ENCODE data around the gene MUC4.
A peak's percentile ranks its signal among the peaks of the same experiment; 100 is the strongest.
"Not testable (repeated sequence)": the region's sequence is repeated elsewhere in the genome, so short reads cannot be mapped to it uniquely, and the experiment has no call there.

Gene MUC4

DNA sequence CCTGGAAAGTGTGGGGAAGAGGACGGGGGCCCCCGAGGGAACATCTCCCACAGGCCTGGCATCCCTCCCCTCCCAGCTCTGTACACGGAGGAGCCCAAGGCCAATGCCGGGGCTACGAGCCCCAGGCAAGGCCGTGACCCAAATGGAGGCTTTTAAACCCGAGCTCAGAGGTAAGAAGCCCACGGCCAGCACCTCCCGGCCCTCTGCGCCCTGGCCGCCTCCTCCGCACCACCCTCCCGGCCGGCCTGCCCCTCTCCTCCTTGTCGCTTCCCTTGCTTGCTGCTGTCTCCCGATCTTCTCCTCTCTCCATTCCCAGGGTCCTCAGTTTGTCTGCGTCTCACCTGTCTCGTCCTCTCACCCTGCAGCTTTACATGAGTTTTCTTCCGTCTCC, 1.3 kb downstream of the MUC4 start:
- no peak for DNase-seq

DNA sequence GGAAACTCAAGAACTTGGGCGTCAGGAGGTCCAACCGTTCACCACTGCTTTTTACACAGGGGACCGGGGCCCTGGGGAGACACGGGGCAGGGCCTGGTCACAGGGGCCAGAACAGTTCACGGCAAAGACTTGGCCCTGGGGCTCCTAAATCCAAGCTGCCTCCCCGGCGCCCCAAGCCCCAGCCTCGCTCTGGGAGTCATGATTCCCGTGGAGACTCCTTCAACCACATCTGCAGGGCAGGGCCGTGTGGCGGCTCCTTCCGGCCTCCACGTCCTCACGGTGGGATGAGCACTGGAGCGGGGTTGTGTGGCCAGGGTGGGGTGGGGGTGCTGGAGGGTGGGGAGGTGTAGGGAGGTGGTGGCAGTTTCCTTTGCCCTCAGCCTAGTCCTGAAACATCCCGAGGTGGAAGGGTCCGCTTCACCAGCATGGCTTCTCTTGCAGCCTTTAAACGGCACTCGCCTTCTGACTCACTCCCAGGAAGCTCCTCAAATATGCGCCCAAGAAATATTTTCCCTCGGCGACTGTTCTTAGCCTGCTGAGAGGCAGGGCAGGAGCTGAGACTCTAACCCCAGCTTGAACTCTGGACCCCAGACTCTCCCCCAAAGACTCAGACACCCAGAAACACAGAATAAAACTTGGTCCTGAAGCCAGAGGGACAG, 1.8 kb downstream of the MUC4 start:
- DNase-seq = no peak

DNA sequence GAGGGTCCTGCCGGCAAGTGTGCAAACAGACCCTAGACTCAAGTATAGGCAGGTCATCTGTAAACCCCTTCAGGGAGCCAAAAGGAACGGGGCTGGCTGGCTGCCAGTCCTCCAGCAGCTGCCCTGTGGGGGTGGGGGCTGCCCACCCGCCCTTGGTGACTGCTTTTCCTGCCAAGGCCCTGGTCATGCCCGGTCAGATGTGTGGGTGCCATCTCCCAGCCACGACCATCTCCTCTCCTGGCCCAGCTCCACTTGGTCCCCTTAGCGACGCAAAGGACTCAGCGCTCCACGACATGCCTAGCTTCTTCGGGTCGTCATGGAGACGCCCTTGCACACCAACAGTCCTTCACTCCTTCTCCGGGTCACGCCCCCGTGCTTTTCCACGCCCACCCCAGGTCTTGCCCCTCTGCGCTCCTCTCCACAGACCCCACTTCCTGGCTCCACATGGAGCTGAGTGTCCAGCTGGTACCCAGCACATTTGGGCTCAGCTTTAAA, 2.4 kb downstream of the MUC4 start:
- no peak for DNase-seq

DNA sequence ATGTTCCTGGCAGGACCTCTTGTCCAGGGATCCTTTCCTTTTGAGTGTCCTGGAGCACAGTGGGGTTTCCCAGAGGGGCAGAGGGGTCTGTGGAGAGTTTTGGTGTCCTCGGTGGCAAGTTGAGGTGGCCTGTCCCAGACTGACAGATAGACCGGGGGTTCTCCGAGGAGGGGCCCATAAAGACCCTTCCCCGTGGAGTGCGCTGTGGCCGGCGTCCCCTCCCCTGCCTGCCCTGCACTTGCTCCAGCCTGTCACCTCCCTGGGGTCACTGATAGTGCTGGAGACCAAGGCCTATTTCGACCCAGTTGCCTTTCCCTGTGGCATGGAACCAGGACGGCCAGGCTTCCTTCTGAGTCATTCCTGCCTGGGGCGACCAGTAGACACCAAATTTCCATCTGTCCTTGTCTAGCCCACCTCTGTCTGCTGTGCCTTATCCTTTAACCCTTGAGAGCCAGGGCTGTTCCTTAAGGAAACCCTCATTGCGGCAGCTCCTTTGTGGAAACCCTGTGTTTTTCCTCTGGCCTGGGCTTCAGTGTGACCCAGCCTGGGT, 2.9 kb downstream of the MUC4 start:
- no peak for DNase-seq

DNA sequence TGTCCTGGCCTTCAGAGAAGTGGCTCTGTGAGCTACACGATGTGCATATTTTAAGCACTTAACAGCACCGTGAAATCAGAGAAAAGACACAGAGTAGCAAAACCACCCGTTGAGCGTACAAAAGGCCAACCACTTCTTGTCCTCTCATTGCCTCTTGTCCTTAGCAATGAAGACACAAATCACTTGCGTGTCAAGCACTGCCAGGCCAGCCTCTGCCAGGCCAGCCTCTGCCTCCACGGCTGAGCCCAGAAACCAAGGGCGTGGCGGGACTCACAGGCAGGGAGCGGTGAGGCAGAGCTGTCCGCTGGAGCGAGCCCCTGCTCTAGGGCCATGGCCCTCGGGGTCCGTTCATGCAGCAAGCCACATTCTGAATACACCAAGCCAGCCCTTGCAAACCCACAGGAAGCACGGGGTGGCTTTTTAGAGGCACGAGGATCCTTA, 4.0 kb downstream of the MUC4 start:
- DNase-seq = no peak

DNA sequence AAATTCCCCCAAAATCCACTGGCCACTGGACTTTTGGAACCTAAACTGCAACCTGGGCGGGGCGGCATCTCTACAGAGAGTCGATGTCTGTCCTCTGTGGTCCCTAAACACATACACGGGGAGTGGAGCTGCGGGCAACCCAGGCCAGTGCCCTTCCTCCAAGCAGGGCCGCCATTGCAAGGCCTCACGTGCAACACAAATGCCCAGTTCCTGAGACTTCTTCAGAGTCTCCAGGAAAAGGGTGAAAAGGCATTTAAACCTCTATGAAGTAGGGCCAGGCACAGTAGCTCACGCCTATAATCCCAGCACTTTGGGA, 4.9 kb downstream of the MUC4 start:
- no peak for DNase-seq

DNA sequence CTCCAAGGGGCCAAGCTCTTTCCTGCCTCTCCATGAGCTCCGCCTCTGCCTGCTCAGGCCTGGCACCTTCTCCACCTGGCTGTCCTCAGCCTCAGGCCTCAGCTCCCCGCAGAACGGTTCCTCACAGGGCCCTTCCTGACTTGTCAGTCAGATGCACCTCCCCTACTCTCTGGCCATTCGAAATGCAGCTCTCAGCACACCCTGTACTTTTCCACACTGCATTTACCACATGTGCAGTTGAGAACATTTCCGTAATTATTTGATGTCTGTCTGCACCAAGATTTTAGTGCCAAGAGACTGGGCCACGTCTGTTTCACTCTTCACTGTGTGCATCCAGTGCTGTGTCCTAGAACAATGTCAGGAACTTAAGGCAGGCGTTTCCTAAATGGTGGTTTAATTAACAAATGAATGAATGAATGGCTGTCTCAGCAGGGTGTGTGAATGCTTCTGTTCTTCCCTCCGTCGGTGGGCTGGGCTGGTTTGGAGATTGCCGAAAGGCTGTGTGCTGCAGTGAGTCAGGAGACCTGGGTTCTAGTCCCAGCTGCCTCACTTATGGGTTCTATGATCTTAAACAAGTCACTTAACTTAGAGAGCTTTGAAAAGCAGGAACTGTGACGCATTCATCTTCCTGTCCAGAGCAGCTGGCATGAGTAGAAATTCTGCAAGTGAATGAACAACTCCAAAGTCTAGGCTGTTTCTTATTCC, 5.4 kb downstream of the MUC4 start:
- peak; percentile 29 for DNase-seq

DNA sequence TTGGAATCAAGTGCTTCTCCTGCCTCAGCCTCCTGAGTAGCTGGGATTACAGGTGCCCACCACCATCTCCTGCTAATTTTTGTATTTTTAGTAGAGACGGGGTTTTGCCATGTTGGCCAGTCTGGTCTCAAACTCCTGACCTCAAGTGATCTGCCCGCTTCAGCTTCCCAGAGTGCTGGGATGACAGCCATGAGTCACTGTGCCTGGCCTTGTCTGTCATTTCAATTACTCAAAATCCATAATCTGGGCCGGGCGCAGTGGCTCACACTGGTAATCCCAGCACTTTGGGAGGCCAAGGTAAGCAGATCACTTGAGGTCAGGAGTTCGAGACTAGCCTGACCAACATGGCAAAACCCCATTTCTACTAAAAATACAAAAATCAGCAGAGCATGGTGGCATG, 6.1 kb downstream of the MUC4 start:
- not testable (repeated sequence) for DNase-seq

DNA sequence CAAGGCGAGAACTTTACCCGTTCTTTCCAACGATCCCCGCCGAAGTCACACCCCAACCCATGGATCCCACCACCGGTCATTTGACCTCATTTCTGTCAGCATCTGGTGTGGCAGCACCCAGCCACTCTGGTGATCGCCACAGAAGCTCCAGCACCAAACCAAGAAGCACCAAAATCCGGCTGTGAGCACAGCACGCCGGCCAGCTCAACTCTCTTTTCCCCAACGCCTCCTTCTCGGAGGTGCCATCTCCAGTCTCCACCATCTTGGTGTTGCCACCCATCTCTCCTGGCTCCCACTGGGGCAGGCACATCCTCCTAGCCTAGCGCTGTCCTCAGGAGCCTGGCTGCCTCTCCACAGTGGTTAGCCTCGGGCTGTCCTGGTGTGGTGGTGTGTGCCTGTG, 6.5 kb downstream of the MUC4 start:
- DNase-seq = no peak

DNA sequence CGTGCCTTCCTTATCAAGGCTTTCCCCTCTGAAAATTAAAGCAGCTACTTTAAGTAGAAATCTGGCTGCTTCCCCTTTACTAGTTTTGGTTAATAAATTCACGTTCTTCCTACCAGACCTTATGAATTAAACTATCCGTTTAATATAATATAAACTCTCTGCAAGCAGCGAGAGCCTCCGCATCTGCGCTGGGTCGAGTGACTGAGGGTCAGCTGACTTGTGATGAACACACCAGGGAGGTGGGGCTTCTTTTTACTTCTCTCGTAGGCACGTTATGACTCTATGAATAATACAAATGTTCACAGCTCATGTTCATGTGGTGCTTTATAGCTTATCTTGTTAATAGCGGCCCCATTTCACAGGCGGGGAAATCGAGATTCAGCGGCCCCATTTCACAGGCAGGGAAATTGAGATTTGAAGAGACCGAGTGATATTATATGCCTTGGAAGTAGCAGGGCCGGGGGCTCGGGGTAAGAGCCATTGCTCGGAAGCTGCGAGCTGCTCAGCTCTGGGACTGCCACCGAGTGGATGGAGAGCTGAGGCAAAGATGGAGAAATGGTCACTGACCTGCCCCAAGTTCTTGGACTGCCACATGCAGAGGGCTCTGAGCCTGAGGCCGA, 8.3 kb downstream of the MUC4 start:
- no peak for DNase-seq

DNA sequence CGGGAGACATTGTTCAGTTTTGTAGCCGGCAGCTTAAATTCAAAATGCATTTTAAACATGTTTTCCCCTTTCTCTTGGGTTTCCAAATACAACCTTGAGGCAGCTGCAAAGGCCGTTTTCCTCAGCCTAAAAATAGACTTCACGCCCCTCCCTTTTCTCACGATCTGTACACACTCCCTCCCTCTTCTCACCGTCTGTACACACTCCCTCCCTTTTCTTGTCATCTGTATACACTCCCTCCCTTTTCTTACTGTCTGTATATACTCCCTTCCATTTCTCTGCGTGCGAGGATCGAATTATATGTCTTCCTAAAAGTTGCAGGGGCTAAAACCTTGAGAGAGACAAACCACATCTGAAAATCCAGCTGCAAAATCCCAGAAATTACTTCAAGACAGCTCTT, 8.9 kb downstream of the MUC4 start:
- DNase-seq = peak; percentile 7

DNA sequence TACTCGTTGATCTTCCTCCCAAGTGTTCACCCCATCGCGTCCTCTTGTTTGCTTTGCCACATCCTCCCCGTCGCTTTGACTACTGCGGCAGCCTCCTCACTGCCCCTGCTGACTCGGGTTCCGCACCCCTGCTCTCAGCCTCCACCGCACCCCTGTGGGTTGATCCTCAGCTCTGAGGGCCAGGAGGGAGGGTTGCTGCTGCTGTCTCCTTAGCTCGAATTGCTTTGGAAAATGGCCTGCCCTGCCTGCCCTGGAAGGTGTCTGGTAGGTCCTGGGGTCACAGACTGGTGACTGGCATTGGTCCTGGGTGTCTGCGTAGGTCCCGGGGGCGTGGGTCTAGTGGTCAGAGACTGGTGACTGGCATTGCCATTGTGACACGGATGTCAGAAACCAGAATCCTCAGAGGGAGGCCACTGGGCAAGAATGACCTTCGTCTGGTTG, 9.4 kb downstream of the MUC4 start:
- no peak for DNase-seq

DNA sequence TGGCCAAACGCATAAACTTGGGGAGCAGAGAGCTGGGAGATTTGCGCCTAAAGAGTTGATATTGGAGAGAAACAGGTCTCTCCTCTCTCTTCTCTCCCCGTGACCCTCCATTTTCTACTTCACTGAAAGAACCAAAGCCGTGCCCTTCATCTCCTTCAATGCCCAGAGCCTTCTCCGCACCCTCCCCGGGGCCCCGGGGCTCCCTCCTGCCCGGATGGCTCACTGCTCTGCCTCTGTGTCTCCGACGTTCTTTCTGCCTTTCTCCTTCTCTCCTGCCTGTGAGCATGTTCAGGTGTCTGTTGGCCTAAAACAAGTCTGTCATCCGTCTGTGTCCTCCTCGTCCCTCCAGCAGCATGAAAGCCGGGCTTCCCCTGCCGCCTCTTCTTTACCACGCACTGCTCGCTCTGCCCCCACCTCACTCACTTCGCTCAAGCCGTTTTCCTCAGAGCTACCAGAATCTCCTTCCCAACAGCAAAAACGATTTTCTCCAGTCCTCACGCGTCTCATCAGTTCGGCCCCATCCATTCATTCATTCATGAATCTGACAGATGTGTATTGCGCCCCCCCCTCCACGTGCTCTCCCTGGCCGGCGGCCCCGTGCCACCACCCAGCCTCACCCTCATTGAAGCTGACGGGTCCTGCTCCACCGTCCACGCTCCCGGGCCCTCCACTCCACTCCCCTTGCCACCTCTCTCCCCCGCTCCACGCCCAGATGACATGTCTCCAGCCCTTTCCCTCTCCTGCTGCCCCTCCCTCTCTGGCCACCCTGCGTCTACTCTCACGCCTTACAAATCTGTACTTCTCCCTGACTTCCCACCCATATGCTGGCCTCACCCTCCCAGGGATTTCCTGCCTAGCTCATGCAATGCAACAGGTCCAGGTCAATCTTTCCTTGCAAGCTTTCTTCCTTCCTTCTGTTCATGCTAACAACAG, 10.2 kb downstream of the MUC4 start:
- DNase-seq = no peak

DNA sequence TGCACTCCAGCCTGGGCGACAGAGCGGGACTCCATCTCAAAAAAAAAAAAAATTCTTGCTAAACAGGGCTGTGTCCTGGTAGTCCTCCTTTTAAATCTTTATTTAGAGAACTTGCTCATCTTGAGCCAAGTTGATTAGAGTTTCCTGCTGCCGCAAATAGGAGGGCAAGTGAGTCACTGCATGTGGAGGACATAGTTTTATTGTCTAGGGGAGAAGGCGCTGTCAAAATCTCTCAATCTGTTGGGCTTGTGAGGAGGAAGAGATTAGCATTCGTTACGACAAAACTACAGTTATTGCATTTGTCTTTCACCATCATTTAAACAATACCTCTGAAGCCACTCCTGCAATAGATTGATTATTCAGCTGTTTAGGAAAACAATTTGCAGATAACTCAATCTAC, 11.5 kb downstream of the MUC4 start:
- peak; percentile 90 for DNase-seq

DNA sequence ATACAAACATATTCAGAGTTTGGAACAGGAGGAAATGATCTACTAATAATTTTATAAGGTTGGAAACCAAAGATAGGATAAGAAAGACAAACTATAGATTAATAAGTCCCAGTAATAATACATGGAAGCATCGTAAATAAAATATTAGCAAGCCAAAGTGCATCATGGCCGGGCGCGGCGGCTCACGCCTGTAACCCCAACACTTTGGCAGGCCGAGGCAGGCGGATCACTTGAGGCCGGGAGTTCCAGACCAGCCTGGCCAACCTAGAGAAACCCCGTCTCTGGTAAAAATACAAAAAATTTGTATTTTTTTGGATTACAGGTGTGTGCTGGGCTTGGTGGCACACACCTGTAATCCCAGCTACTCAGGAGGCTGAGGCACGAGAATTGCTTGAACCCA, 14.9 kb downstream of the MUC4 start:
- no peak for DNase-seq

DNA sequence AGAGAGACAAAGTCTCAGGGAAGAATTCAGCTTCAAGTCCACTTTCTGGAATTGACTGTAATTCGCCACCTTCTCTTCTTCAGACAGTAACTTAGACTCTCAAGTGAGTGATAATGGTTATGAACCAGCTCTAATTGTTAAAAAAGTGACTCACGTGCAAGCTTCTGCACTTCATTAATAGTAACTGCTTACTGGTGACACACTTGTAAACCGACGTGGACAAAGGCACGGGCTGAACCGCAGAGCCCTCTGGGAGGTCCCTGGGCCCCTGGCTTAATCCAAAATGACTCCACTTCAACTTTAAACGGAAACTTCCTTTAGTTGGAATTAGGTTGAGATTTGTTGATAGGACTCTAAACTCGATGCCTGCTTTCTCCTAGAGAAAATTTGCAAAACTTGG, 17.0 kb downstream of the MUC4 start:
- no peak for DNase-seq

DNA sequence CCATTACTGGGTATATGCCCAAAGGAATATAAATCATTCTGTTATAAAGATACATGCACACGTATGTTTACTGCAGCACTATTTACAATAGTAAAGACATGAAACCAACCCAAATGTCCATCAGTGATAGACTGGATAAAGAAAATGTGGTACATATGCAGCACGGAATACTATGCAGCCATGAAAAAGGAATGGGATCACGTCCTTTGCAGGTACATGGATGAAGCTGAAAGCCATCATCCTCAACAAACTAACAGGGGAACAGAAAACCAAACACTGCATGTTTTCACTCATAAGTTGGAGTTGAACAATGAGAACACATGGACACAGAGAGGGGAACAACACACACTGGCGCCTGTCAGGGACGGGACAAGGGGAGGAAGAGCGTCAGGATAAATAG, 19.1 kb downstream of the MUC4 start:
- not testable (repeated sequence) for DNase-seq

DNA sequence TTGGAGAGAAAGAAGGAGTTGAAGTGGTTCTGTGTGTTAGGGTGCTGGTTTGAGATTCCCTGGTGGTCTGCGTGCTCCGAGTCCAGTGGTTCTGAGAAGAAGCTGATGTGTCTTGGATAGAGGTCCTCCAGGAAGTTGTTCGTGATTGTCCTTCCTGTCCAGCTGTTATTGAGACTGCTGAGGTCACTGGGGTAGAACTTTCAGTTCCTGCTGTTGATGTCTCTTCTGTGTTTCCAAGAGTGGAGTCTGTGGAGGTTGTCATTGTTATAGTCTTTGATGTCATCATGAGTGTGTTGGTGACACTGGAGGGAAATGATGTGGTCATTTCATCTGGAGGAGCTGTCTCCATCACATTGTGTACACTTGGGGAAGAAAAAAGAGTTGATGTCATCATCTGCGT, 20.8 kb downstream of the MUC4 start:
- DNase-seq = no peak

DNA sequence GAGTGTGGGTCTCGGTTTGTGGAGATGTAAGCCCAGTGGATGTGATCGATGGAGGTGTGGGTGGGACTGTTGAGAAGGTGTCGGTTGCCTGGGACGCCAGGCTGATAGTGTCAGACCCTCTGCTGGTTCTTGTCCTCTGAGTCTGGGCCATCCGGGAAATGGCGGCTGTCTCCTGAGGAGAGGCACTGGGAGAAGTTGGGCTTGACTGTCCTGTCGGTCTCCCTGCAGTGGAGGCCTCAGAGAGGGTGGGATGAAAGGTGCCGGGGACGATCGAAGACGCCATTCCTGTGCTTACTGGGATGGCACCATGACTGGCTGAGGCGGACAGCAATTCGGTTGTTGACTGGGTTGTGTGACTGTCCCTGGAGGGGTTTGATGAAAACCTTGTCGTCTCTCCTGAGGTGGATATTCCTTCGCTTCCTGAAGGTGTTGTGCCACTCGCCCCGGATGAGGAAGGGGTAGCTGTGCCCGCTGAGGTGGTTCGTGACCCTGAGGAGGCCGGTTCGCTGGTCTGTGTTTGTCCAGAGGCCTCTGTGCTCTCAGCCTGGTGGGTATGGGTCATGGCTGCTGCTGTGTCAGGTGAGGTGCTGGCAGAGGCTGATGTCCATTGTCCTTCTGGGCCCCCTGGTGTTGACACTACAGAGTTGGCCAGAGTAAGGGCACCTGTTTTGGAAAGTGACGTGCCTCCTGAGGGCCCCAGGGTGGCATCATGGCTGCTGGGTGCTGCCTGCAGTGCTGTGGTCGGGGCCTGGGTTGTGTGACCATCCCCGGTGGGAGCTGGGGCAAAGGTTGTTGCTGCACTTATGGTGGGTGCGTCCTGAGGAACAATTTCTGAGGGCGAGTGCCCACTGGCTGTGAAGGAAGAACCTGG, 22.8 kb downstream of the MUC4 start:
- no peak for DNase-seq

DNA sequence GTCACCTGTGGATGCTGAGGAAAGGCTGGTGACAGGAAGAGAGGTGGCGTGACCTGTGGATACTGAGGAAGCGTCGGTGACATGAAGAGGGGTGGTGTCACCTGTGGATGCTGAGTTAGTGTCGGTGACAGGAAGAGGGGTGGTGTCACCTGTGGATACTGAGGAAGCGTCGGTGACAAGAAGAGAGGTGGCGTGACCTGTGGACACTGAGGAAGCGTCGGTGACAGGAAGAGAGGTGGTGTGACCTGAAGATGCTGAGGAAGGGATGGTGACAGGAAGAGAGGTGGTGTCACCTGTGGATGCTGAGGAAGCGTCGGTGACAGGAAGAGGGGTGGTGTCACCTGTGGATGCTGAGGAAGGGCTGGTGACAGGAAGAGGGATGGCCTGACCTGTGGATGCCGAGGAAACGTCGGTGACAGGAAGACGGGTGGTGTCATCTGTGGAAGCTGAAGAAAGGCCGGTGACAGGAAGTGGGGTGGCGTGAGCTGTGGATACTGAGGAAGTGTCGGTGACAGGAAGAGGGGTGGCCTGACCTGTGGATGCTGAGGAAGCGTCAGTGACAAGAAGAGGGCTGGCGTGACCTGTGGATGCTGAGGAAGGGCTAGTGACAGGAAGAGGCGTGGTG, 25.8 kb downstream of the MUC4 start:
- DNase-seq = not testable (repeated sequence)

DNA sequence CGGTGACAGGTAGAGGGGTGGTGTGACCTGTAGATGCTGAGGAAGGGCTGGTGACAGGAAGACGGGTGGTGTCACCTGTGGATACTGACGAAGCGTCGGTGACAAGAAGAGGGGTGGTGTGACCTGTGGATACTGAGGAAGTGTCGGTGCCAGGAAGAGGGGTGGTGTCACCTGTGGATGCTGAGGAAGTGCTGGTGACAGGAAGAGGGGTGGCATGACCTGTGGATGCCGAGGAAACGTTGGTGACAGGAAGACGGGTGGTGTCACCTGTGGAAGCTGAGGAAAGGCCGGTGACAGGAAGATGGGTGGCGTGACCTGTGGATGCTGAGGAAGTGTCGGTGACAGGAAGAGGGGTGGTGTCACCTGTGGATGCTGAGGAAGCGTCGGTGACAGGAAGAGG, 27.7 kb downstream of the MUC4 start:
- DNase-seq = not testable (repeated sequence)
